HCT116 (cell line): ENCODE results near the gene SDK1. TPM values are rescaled to one million over a fixed set of nuclear protein-coding genes. Genes with fewer than 3 reads are reported as not detected.

ENCODE experiments used
- ATAC-seq: fragments of 200-7000 bp; cut with Tn5 transposase; 2 replicates; pipeline ENCODE4 v1.9.1; 2020; ENCODE audit warnings: mild to moderate bottlenecking, moderate library complexity
- BruUV-seq: library from RNA; stranded (reverse); fragments of 400-500 nt; replicated peaks from 2 replicates; lab custom pipeline; 2021; lab: Mats Ljungman, UMichigan
- CTCF ChIA-PET: fragments of 300-600 bp; sonication (Branson Sonifier 250); formaldehyde crosslinking; loops from one replicate; lab custom pipeline; 2021; ENCODE audit warnings: antibody characterized with exemption; lab: Charles Lee
- POLR2A ChIA-PET: fragments of 300-600, 350-600 bp; sonication (Branson Sonifier 250); formaldehyde crosslinking; loops from one replicate; lab custom pipeline; 2021; ENCODE audit warnings: antibody characterized with exemption; lab: Charles Lee
- RAD21 ChIA-PET, 2 experiments: fragments of 300-600 bp; sonication (Branson Sonifier 250); formaldehyde crosslinking; loops; one replicate each; lab custom pipeline; 2023; ENCODE audit warnings: low total read pairs in 2 of 2; ENCODE audit not compliant: uncharacterized antibody in 2 of 2, unreplicated experiment in 2 of 2, low non-redundant PET in 1 of 2; lab: Charles Lee
- DNase-seq: peaks from one replicate; pipeline ENCODE4 v3.0.0-alpha.2; 2010; ENCODE audit warnings: low read depth, low spot score
- H2AFZ ChIP-seq: fragments of 200-600 bp; shearing (Covaris generic), sonication (generic); 2 replicates; pipeline ENCODE4 v1.6.1; 2017; ENCODE audit warnings: low read depth, mixed run types, mixed read lengths, antibody characterized with exemption, low read length; ENCODE audit not compliant: poor library complexity, severe bottlenecking
- H3K27ac ChIP-seq: 2 replicates; pipeline ENCODE4 v1.5.1; 2012; ENCODE audit warnings: low read depth, low read length
- H3K27me3 ChIP-seq: fragments of 200-600 bp; sonication (generic); 2 replicates; pipeline ENCODE4 v1.6.1; 2016; ENCODE audit warnings: mixed run types, low read length, mixed read lengths; ENCODE audit not compliant: insufficient read depth
- H3K36me3 ChIP-seq, 2 experiments: fragments of 200-500 bp in 1 of 2; fragments of 200-600 bp in 1 of 2; sonication (Bioruptor generic) in 1 of 2; sonication (generic) in 1 of 2; 2 replicates each; pipeline versions ENCODE4 v1.5.1 to v1.6.1; 2014 to 2016; ENCODE audit warnings: low read length in 2 of 2, inconsistent platforms in 1 of 2, mixed read lengths in 1 of 2, mixed run types in 1 of 2; ENCODE audit not compliant: insufficient read depth in 2 of 2, control insufficient read depth in 1 of 2
- H3K4me1 ChIP-seq, 2 experiments: fragments of 200-600 bp in 1 of 2; sonication (generic) in 1 of 2; 2 replicates each; pipeline versions ENCODE4 v1.5.1 to v1.6.1; 2012 to 2017; ENCODE audit warnings: low read length in 2 of 2, inconsistent platforms in 1 of 2, mild to moderate bottlenecking in 1 of 2, mixed read lengths in 1 of 2, mixed run types in 1 of 2, moderate library complexity in 1 of 2; ENCODE audit not compliant: insufficient read depth in 2 of 2, control insufficient read depth in 1 of 2
- H3K4me2 ChIP-seq: fragments of 200-600 bp; sonication (generic); 2 replicates; pipeline ENCODE4 v1.6.1; 2017; ENCODE audit warnings: mixed run types, low read length, mixed read lengths
- H3K4me3 ChIP-seq, 2 experiments: fragments of 200-600 bp in 1 of 2; sonication (generic) in 1 of 2; replicated peaks in 1 of 2; 2 replicates each; pipeline ENCODE4 v1.5.1; 2011 to 2016; ENCODE audit warnings: low read length in 2 of 2, control low read depth in 1 of 2, low read depth in 1 of 2, mild to moderate bottlenecking in 1 of 2, mixed read lengths in 1 of 2, mixed run types in 1 of 2
- H3K79me2 ChIP-seq: fragments of 200-600 bp; sonication (generic); 2 replicates; pipeline ENCODE4 v1.6.1; 2017; ENCODE audit warnings: mild to moderate bottlenecking, mixed run types, low read length, moderate library complexity, mixed read lengths; ENCODE audit not compliant: insufficient read depth
- H3K9ac ChIP-seq: fragments of 200-600 bp; sonication (generic); 2 replicates; pipeline ENCODE4 v1.6.1; 2016; ENCODE audit warnings: low read length, mixed read lengths
- H3K9me2 ChIP-seq: fragments of 200-600 bp; sonication (generic), shearing (Covaris generic); 2 replicates; pipeline ENCODE4 v1.6.1; 2017; ENCODE audit warnings: mixed run types, mild to moderate bottlenecking, moderate library complexity; ENCODE audit not compliant: insufficient read depth
- H3K9me3 ChIP-seq, 2 experiments: fragments of 200-500 bp in 1 of 2; fragments of 200-600 bp in 1 of 2; sonication (Bioruptor generic) in 1 of 2; sonication (generic) in 1 of 2; 2 replicates each; pipeline ENCODE4 v1.6.1; 2014 to 2017; ENCODE audit warnings: low read length in 2 of 2, mixed read lengths in 2 of 2, inconsistent platforms in 1 of 2, low read depth in 1 of 2, mild to moderate bottlenecking in 1 of 2, mixed run types in 1 of 2, moderate library complexity in 1 of 2; ENCODE audit not compliant: control insufficient read depth in 1 of 2, insufficient read depth in 1 of 2
- H4K20me1 ChIP-seq: fragments of 200-600 bp; sonication (generic), shearing (Covaris generic); 2 replicates; pipeline ENCODE4 v1.6.1; 2017; ENCODE audit warnings: mixed run types, mild to moderate bottlenecking, moderate library complexity; ENCODE audit not compliant: insufficient read depth
- CTCF ChIP-seq, 3 experiments: fragments of 200-600 bp in 1 of 3; sonication (generic) in 1 of 3; IDR thresholded peaks in 2 of 3; conservative IDR thresholded peaks in 1 of 3; 2 replicates each; pipeline ENCODE4 v1.5.1; 2012 to 2017; ENCODE audit warnings: low read depth in 2 of 3, low read length in 2 of 3, antibody characterized with exemption in 1 of 3, borderline replicate concordance in 1 of 3, control low read depth in 1 of 3, mild to moderate bottlenecking in 1 of 3, mixed read lengths in 1 of 3, mixed run types in 1 of 3, moderate library complexity in 1 of 3; ENCODE audit not compliant: insufficient read depth in 1 of 3
- RAD21 ChIP-seq: IDR thresholded peaks from 2 replicates; pipeline ENCODE4 v1.6.1; 2012; ENCODE audit warnings: low read depth, mild to moderate bottlenecking
- SP1 ChIP-seq: IDR thresholded peaks from 2 replicates; pipeline ENCODE4 v1.6.1; 2012; ENCODE audit warnings: low read depth
- ZFX ChIP-seq: fragments of 450-650 bp; IDR thresholded peaks from 2 replicates; pipeline ENCODE4 v1.6.1; 2017
- intact Hi-C: fragments of 100-400 bp; cut with micrococcal nuclease; formaldehyde crosslinking; loops from 2 replicates; pipeline ENCODE4 v1.10.0; 2022
- total RNA-seq: library from RNA; stranded (reverse); gene quantifications from one replicate; pipeline ENCODE4 v1.2.1, GENCODE V29; 2021; ENCODE audit not compliant: unreplicated experiment
- TF ChIP-seq, protein P1 (sequence below): IDR thresholded peaks from 2 replicates; pipeline ENCODE4 v1.6.1; 2011; ENCODE audit warnings: mild to moderate bottlenecking, low read length, moderate library complexity; ENCODE audit not compliant: insufficient replicate concordance; ENCODE audit errors: extremely low read depth

Gene SDK1
- total RNA-seq, 1 experiment from 2014 or later = 0.05 TPM

DNA sequence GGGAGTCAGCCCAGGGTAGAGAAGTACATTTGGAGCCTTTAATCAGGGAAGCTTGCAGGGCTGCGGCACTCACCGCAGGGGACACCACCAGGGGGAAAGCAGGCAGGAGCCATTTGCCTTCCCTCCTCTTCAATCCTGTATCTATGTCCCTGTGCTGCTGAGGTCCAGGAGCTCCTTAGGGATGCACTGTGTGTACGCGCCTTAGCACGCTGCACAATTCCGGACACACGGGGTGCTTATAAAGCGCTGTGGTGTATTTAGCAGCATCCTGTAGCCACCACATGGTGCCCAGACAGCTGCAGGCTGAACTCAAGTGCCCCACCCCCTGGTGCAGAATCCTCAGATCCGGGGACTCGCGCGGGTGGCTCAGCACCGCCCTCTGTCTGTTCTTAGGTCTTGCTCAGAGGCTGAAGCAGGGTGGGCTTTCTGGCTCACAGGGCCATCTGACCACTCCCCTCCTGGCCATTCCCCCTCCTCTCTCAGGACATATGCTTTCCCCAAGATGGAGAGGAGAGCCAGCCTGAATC lies 421.4 kb downstream of the SDK1 start:
- intact Hi-C loops = no loop called here
- ATAC-seq (peak; percentile 88), DNase-seq (peak; percentile 27)
- H3K4me3 ChIP-seq = no peak overlapping the region
- no peaks in the 10 kb centered on the region for H4K20me1 ChIP-seq
- H3K9me2 ChIP-seq = no peaks in the 10 kb centered on the region
- H3K36me3 ChIP-seq = no peaks in the 10 kb centered on the region
- TF ChIP-seq, protein P1, sequence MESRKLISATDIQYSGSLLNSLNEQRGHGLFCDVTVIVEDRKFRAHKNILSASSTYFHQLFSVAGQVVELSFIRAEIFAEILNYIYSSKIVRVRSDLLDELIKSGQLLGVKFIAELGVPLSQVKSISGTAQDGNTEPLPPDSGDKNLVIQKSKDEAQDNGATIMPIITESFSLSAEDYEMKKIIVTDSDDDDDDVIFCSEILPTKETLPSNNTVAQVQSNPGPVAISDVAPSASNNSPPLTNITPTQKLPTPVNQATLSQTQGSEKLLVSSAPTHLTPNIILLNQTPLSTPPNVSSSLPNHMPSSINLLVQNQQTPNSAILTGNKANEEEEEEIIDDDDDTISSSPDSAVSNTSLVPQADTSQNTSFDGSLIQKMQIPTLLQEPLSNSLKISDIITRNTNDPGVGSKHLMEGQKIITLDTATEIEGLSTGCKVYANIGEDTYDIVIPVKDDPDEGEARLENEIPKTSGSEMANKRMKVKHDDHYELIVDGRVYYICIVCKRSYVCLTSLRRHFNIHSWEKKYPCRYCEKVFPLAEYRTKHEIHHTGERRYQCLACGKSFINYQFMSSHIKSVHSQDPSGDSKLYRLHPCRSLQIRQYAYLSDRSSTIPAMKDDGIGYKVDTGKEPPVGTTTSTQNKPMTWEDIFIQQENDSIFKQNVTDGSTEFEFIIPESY = no peak
- TF ChIP-seq CTCF (IDR thresholded peaks at IDR 0.05 in 2 of 3, conservative IDR thresholded peaks at IDR 0.05 in 1 of 3; ENCODE audit: borderline replicate concordance in 1 of 3, insufficient read depth in 1 of 3, low read depth in 2 of 3, low read length in 2 of 3) (peak; percentile 30 to 51 (median 45); a peak in 5 of 6 replicates), RAD21 (peak; percentile 37; the same call in 1 of the 2 replicates), ZFX (no peak), SP1 (no peak)
- no peaks in the 10 kb centered on the region for H3K4me1 ChIP-seq
- ChIA-PET RAD21 (no interaction called here), CTCF (interaction anchor here (0.8 kb wide), 1 partner anchor 176 kb away, joined by 3 read pairs; no protein-coding TSS in a partner anchor), POLR2A (no interaction called here)
- no peak overlapping the region for H2AFZ ChIP-seq
- H3K4me2 ChIP-seq = no peak overlapping the region; the same call in 1 of the 2 replicates
- H3K27ac ChIP-seq = no peak overlapping the region
- H3K27me3 ChIP-seq = no peaks in the 10 kb centered on the region
- no peaks in the 10 kb centered on the region for H3K9me3 ChIP-seq
- H3K9ac ChIP-seq = no peak overlapping the region
- BruUV-seq = no TSS peak
- no peaks in the 10 kb centered on the region for H3K79me2 ChIP-seq
